Hematopoietic multipotent progenitor cell (in vitro differentiated cells): Measurements from ENCODE around the gene GRK4. TPM values are rescaled to one million over a fixed set of nuclear protein-coding genes. Genes with fewer than 3 reads are reported as not detected.

Experiments used
- DNase-seq, 3 donors: peaks; one replicate each; pipeline ENCODE4 v3.0.0-alpha.2; 2011 to 2015; ENCODE audit warnings: low read depth in 2 of 3, low spot score in 2 of 3
- small RNA-seq: library from RNA; depleted of rRNA; stranded (forward); fragments of <200 nt; gene quantifications from one replicate; pipeline ENCODE3, GENCODE V24; 2012
- total RNA-seq: library from RNA; depleted of rRNA; stranded (reverse); fragments of >200 nt; gene quantifications from one replicate; pipeline ENCODE4 v1.2.3, GENCODE V29; 2012

The GRK4 gene
- total RNA-seq, 1 donor: 9.4 TPM

DNA sequence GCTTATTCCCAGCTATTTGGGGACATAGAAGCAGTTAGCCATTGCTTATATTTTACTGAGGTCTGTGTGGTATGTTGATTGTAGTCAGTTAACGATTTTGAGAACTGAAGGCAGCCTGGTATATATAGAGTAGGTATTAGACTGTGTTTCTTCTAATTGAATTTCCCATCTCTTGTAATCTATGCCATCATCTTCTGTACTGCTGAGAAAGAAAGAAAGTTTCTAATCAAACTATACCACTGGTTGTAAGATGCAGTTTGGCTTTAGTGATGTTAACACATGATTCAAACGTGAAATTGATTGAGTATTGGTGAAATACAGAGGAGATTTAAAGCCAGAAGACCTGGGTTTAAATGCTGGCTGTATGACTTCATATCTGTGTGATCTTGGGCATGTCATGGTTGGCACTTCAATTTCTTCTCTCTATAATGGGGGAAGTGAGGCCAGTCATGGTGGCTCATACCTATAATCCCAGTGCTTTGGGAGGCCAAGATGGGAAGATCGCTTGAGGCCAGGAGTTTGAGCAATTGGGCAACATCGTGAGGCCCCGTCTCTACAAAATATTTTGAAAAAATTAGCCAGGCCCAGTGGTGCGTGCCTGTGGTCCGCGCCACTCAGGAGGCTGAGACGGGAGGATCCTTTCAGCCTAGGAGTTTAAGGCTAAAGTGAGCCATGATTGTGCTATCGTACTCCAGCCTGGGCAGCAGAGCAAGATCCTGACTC, 122.7 kb downstream of the GRK4 start:
- no peak for DNase-seq

- DNase-seq: no peak
Observed at GRCh38 chr4:3087115-3087797, 123.9 kb downstream of the GRK4 start.

Small RNA genes lying within 50 kb of the gene (small RNA-seq; reads per million reads assigned to genes)
- gene RF02134 (not detected), gene RF02135 (not detected), gene RNU6-204P (0.68 reads per million, percentile 7 among the genes with 10 or more reads in this experiment)

Other genes starting within 250 kb of the GRK4 start
- gene TNIP2, start 207.2 kb upstream of the GRK4 start, total RNA-seq: 30.2 TPM
- 60.6 TPM for gene SH3BP2, start 170.5 kb upstream of the GRK4 start, total RNA-seq
- gene ADD1, start 119.7 kb upstream of the GRK4 start, total RNA-seq: 163 TPM
- gene NOP14, start 165 bp upstream of the GRK4 start, total RNA-seq: 11.3 TPM
- gene HTT-AS, start 111.0 kb downstream of the GRK4 start, total RNA-seq: not detected
- 97.8 TPM for gene HTT, start 111.1 kb downstream of the GRK4 start, total RNA-seq